Right atrium auricular region (tissue), 2 donors: ENCODE results near the gene DISP3. TPM values are rescaled to one million over a fixed set of nuclear protein-coding genes. Genes with fewer than 3 reads are reported as not detected.

Experiments used
- DNase-seq: peaks from one replicate; pipeline ENCODE4 v3.0.0-alpha.2; 2019; ENCODE audit warnings: low spot score
- H3K27ac ChIP-seq, 2 donors: fragments of 200-600 bp; sonication (generic); 1 replicate in 1 of 2; 2 replicates in 1 of 2; pipeline ENCODE4 v1.5.1; 2016 to 2019
- H3K27me3 ChIP-seq, 2 donors: fragments of 200-600 bp; sonication (generic); one replicate each; pipeline versions ENCODE4 v1.5.1 to v1.6.0; 2017 to 2019
- H3K36me3 ChIP-seq: fragments of 200-600 bp; sonication (generic); one replicate; pipeline ENCODE4 v1.5.1; 2016
- H3K4me1 ChIP-seq, 2 donors: fragments of 200-600 bp; sonication (generic); one replicate each; pipeline versions ENCODE4 v1.5.1 to v1.6.0; 2017 to 2019
- H3K4me3 ChIP-seq, 2 donors: fragments of 200-600 bp; sonication (generic); 1 replicate in 1 of 2; 2 replicates in 1 of 2; pipeline ENCODE4 v1.5.1; 2017 to 2019; ENCODE audit warnings: mild to moderate bottlenecking in 1 of 2, moderate library complexity in 1 of 2
- H3K9me3 ChIP-seq, 2 donors: fragments of 200-600 bp; sonication (generic); one replicate each; pipeline ENCODE4 v1.5.1; 2019
- CTCF ChIP-seq, 2 donors: fragments of 200-600 bp; sonication (generic); IDR thresholded peaks; one replicate each; pipeline ENCODE4 v1.5.1; 2019; ENCODE audit warnings: antibody characterized with exemption in 2 of 2
- total RNA-seq, 2 donors: library from RNA; depleted of rRNA; stranded (reverse); fragments of >200 nt; gene quantifications; one replicate each; pipeline ENCODE4 v1.1.0, GENCODE V29; 2016

DISP3 gene
- total RNA-seq, 2 donors from 2014 or later = 0.16 TPM; not detected in 1

GRCh38 chr1:11541236-11541635 is 62.3 kb downstream of the DISP3 start:
- Histone ChIP-seq H3K27ac (no peak overlapping the region), H3K4me3 (no peak overlapping the region), H3K36me3 (no peaks in the 10 kb centered on the region), H3K4me1 (no peaks in the 10 kb centered on the region), H3K27me3 (no peaks in the 10 kb centered on the region), H3K9me3 (no peaks in the 10 kb centered on the region)
- TF ChIP-seq CTCF (IDR thresholded peaks at IDR 0.05) = no peak
- DNase-seq = no peak

- TF ChIP-seq CTCF (IDR thresholded peaks at IDR 0.05) = no peak
- no peak overlapping the region for H3K27ac ChIP-seq
- H3K9me3 ChIP-seq = no peaks in the 10 kb centered on the region
- no peaks in the 10 kb centered on the region for H3K4me1 ChIP-seq
- H3K36me3 ChIP-seq = no peaks in the 10 kb centered on the region
- H3K4me3 ChIP-seq = no peak overlapping the region
- no peak for DNase-seq
- no peaks in the 10 kb centered on the region for H3K27me3 ChIP-seq
These were observed 63.0 kb downstream of the DISP3 start for GRCh38 chr1:11541956-11542355.

GRCh38 chr1:11543392-11543791 is 64.4 kb downstream of the DISP3 start:
- no peaks in the 10 kb centered on the region for H3K9me3 ChIP-seq
- no peak for DNase-seq
- H3K36me3 ChIP-seq = no peaks in the 10 kb centered on the region
- H3K27me3 ChIP-seq = no peaks in the 10 kb centered on the region
- H3K27ac ChIP-seq = no peak overlapping the region
- no peak for TF ChIP-seq CTCF (IDR thresholded peaks at IDR 0.05)
- H3K4me1 ChIP-seq = no peaks in the 10 kb centered on the region
- no peak overlapping the region for H3K4me3 ChIP-seq

- no peak for DNase-seq
- no peak overlapping the region for H3K27ac ChIP-seq
- H3K27me3 ChIP-seq = no peaks in the 10 kb centered on the region
- H3K36me3 ChIP-seq = no peaks in the 10 kb centered on the region
- H3K4me3 ChIP-seq = no peak overlapping the region
- no peaks in the 10 kb centered on the region for H3K4me1 ChIP-seq
- no peak for TF ChIP-seq CTCF (IDR thresholded peaks at IDR 0.05)
- H3K9me3 ChIP-seq = no peaks in the 10 kb centered on the region
These were observed 64.8 kb downstream of the DISP3 start for GRCh38 chr1:11543796-11544195.

- Histone ChIP-seq H3K27me3 (no peaks in the 10 kb centered on the region), H3K4me1 (no peaks in the 10 kb centered on the region), H3K27ac (no peak overlapping the region), H3K4me3 (no peak overlapping the region), H3K9me3 (no peaks in the 10 kb centered on the region), H3K36me3 (no peaks in the 10 kb centered on the region)
- DNase-seq = no peak
- TF ChIP-seq CTCF (IDR thresholded peaks at IDR 0.05) = no peak
These were observed 67.5 kb downstream of the DISP3 start for GRCh38 chr1:11546456-11546855.

- DNase-seq = no peak
- no peaks in the 10 kb centered on the region for H3K9me3 ChIP-seq
- no peaks in the 10 kb centered on the region for H3K4me1 ChIP-seq
- H3K36me3 ChIP-seq = no peaks in the 10 kb centered on the region
- H3K27me3 ChIP-seq = no peaks in the 10 kb centered on the region
- no peak overlapping the region for H3K27ac ChIP-seq
- no peak overlapping the region for H3K4me3 ChIP-seq
- TF ChIP-seq CTCF (IDR thresholded peaks at IDR 0.05) = no peak
These were observed 71.8 kb downstream of the DISP3 start for GRCh38 chr1:11550664-11551283.
